ENCODE results near the gene LRRC4C.

- TF ChIP-seq YY1 (IDR thresholded peaks at IDR 0.05; ENCODE audit: low read depth), result no peak
- TF ChIP-seq, protein P1, sequence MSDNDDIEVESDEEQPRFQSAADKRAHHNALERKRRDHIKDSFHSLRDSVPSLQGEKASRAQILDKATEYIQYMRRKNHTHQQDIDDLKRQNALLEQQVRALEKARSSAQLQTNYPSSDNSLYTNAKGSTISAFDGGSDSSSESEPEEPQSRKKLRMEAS (IDR thresholded peaks at IDR 0.05), result no peak
- no peak for TF ChIP-seq CREB1 (IDR thresholded peaks at IDR 0.05; ENCODE audit: low read depth)
- no peak for TF ChIP-seq CEBPB (IDR thresholded peaks at IDR 0.05)
- TF ChIP-seq, protein P2, sequence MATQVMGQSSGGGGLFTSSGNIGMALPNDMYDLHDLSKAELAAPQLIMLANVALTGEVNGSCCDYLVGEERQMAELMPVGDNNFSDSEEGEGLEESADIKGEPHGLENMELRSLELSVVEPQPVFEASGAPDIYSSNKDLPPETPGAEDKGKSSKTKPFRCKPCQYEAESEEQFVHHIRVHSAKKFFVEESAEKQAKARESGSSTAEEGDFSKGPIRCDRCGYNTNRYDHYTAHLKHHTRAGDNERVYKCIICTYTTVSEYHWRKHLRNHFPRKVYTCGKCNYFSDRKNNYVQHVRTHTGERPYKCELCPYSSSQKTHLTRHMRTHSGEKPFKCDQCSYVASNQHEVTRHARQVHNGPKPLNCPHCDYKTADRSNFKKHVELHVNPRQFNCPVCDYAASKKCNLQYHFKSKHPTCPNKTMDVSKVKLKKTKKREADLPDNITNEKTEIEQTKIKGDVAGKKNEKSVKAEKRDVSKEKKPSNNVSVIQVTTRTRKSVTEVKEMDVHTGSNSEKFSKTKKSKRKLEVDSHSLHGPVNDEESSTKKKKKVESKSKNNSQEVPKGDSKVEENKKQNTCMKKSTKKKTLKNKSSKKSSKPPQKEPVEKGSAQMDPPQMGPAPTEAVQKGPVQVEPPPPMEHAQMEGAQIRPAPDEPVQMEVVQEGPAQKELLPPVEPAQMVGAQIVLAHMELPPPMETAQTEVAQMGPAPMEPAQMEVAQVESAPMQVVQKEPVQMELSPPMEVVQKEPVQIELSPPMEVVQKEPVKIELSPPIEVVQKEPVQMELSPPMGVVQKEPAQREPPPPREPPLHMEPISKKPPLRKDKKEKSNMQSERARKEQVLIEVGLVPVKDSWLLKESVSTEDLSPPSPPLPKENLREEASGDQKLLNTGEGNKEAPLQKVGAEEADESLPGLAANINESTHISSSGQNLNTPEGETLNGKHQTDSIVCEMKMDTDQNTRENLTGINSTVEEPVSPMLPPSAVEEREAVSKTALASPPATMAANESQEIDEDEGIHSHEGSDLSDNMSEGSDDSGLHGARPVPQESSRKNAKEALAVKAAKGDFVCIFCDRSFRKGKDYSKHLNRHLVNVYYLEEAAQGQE (IDR thresholded peaks at IDR 0.05; ENCODE audit: low read depth), result no peak
- no peak for TF ChIP-seq TAF1 (IDR thresholded peaks at IDR 0.05; ENCODE audit: low read depth)
- TF ChIP-seq EP300 (IDR thresholded peaks at IDR 0.05; ENCODE audit: borderline replicate concordance), result no peak
- no peak for TF ChIP-seq RAD21 (IDR thresholded peaks at IDR 0.05; ENCODE audit: low read depth)
- TF ChIP-seq ZBTB7A (IDR thresholded peaks at IDR 0.05; ENCODE audit: low read depth), result no peak
- no peak for TF ChIP-seq EGR1 (IDR thresholded peaks at IDR 0.05)
- TF ChIP-seq USF1 (IDR thresholded peaks at IDR 0.05), result no peak
- no peak for TF ChIP-seq FOXM1 (IDR thresholded peaks at IDR 0.05; ENCODE audit: borderline replicate concordance, low read depth)
These were observed 621.2 kb downstream of the LRRC4C start for GRCh38 chr11:40838181-40838683.
